Panc1 (cell line): ENCODE measurements around the gene RSPH4A.

ENCODE experiments used
- SIN3A ChIP-seq: IDR thresholded peaks from 2 replicates; pipeline ENCODE4 v1.6.1; 2012; ENCODE audit warnings: low read depth, mild to moderate bottlenecking, low read length, moderate library complexity, borderline replicate concordance; ENCODE audit not compliant: insufficient read depth
- TF ChIP-seq, protein P1 (sequence below): fragments of 450-650 bp; IDR thresholded peaks from 2 replicates; pipeline ENCODE4 v1.5.1; 2017; ENCODE audit warnings: mild to moderate bottlenecking
- TF ChIP-seq, protein P2 (sequence below), 2 experiments: IDR thresholded peaks; 2 replicates each; pipeline ENCODE4 v1.6.1; 2011 to 2012; ENCODE audit warnings: low read depth in 2 of 2, control low read depth in 1 of 2, low read length in 1 of 2, mild to moderate bottlenecking in 1 of 2, moderate library complexity in 1 of 2; ENCODE audit not compliant: insufficient read depth in 1 of 2

DNA sequence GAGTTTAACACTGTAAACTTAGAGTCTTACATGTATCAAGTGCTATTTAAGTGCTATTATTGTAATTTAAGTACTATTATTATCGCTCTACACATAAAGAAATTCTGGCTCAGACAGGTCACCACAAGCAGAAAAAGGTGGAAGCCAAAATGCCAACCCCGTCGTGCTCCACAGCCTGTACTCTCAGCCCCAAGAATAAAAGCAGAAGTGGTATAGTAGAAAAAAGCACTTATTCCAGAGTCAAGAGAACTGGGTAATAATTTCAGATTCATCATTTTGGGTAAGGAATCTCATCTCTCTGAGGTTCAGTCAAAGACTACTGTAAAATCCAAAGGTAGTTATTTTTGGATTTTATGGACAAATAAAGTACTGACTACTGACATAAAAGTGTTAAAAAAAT, 51.3 kb downstream of the RSPH4A start:
- TF ChIP-seq, protein P1, sequence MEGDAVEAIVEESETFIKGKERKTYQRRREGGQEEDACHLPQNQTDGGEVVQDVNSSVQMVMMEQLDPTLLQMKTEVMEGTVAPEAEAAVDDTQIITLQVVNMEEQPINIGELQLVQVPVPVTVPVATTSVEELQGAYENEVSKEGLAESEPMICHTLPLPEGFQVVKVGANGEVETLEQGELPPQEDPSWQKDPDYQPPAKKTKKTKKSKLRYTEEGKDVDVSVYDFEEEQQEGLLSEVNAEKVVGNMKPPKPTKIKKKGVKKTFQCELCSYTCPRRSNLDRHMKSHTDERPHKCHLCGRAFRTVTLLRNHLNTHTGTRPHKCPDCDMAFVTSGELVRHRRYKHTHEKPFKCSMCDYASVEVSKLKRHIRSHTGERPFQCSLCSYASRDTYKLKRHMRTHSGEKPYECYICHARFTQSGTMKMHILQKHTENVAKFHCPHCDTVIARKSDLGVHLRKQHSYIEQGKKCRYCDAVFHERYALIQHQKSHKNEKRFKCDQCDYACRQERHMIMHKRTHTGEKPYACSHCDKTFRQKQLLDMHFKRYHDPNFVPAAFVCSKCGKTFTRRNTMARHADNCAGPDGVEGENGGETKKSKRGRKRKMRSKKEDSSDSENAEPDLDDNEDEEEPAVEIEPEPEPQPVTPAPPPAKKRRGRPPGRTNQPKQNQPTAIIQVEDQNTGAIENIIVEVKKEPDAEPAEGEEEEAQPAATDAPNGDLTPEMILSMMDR, result no peak
- TF ChIP-seq, protein P2, sequence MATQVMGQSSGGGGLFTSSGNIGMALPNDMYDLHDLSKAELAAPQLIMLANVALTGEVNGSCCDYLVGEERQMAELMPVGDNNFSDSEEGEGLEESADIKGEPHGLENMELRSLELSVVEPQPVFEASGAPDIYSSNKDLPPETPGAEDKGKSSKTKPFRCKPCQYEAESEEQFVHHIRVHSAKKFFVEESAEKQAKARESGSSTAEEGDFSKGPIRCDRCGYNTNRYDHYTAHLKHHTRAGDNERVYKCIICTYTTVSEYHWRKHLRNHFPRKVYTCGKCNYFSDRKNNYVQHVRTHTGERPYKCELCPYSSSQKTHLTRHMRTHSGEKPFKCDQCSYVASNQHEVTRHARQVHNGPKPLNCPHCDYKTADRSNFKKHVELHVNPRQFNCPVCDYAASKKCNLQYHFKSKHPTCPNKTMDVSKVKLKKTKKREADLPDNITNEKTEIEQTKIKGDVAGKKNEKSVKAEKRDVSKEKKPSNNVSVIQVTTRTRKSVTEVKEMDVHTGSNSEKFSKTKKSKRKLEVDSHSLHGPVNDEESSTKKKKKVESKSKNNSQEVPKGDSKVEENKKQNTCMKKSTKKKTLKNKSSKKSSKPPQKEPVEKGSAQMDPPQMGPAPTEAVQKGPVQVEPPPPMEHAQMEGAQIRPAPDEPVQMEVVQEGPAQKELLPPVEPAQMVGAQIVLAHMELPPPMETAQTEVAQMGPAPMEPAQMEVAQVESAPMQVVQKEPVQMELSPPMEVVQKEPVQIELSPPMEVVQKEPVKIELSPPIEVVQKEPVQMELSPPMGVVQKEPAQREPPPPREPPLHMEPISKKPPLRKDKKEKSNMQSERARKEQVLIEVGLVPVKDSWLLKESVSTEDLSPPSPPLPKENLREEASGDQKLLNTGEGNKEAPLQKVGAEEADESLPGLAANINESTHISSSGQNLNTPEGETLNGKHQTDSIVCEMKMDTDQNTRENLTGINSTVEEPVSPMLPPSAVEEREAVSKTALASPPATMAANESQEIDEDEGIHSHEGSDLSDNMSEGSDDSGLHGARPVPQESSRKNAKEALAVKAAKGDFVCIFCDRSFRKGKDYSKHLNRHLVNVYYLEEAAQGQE (IDR thresholded peaks at IDR 0.05; ENCODE audit: insufficient read depth in 1 of 2, low read depth in 2 of 2, low read length in 1 of 2), result no peak
- TF ChIP-seq SIN3A, result no peak
